ENCODE data around the gene ENKUR.

The ENKUR gene

DNA sequence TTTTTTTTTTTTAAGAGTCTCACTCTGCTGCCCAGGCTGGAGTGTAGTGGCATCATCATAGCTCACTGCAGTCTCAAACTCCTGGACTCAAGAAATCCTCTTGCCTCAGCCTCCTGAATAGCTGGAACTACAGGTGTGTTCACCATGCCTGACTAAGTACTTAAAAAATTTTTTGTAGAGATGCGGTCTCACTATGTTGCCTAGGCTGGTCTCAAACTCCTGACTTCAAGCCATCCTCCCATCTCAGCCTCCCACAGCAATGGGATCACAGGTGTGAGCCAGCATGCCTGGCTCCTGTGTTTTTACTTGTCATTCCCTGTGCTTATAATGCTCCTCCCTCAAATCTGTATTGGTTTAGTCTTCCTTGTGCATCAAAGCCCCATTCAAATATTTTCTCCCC lies 47.2 kb upstream of the ENKUR start:
- H4K20me1 ChIP-seq (ENCODE audit: insufficient read depth, low read length): no peaks in the 10 kb centered on the region

DNA sequence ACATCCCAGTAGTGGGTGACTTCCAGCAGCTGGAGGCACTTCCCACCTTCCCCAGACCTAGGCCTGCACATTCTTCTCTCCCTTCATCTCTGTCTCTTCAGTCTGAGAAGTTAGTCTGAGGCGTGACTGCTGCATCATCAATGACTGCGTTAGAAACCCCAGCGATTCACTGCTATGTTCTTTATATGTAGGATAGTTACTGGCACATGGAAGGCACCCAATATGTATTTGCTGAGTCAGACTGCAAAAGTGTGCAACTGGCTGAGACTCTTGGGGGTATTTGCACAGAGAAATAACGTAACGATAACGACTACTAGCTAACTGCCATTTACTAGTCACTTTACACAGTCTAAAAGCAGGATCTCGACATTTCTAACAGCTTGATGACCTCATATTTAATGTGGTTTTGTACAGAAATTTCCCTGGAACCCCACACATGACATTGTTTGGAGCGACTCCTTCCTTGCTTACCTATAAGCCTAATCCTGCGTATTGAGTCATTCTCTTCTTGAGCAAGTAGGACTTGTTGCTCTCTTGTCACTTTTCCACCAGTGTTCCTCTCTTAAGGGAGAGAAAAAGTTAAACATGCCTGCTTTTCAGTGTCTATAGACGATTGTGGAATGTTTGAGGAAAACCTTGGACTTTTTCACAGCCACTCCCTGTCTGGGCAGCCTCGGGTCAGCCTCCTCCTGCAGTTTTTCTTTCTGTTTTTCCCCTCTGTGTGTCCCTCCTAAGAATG lies 45.9 kb upstream of the ENKUR start:
- H3K4me3 ChIP-seq (ENCODE audit: low read depth, low read length, poor library complexity, severe bottlenecking): no peak overlapping the region
- no peaks in the 10 kb centered on the region for H3F3A ChIP-seq (ENCODE audit: insufficient read depth, low read length)
- H3K9me3 ChIP-seq (ENCODE audit: low read length): no peaks in the 10 kb centered on the region
- H3K9ac ChIP-seq (ENCODE audit: low read length): no peak overlapping the region
- no peak overlapping the region for H3K4me2 ChIP-seq (ENCODE audit: low read length)
- TF ChIP-seq, protein P1, sequence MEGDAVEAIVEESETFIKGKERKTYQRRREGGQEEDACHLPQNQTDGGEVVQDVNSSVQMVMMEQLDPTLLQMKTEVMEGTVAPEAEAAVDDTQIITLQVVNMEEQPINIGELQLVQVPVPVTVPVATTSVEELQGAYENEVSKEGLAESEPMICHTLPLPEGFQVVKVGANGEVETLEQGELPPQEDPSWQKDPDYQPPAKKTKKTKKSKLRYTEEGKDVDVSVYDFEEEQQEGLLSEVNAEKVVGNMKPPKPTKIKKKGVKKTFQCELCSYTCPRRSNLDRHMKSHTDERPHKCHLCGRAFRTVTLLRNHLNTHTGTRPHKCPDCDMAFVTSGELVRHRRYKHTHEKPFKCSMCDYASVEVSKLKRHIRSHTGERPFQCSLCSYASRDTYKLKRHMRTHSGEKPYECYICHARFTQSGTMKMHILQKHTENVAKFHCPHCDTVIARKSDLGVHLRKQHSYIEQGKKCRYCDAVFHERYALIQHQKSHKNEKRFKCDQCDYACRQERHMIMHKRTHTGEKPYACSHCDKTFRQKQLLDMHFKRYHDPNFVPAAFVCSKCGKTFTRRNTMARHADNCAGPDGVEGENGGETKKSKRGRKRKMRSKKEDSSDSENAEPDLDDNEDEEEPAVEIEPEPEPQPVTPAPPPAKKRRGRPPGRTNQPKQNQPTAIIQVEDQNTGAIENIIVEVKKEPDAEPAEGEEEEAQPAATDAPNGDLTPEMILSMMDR (IDR thresholded peaks at IDR 0.05; ENCODE audit: low read length): no peak
- no peaks in the 10 kb centered on the region for H4K20me1 ChIP-seq (ENCODE audit: insufficient read depth, low read length)
- H3K9me2 ChIP-seq (ENCODE audit: low read depth, low read length): no peaks in the 10 kb centered on the region
- H3K4me1 ChIP-seq (ENCODE audit: insufficient read depth, low read length, severe bottlenecking): no peaks in the 10 kb centered on the region
- H3K79me2 ChIP-seq (ENCODE audit: insufficient read depth, low read length): no peaks in the 10 kb centered on the region
- H3K36me3 ChIP-seq (ENCODE audit: insufficient read depth, low read length): no peaks in the 10 kb centered on the region
- H2AFZ ChIP-seq (ENCODE audit: low read length): no peak overlapping the region
- no peaks in the 10 kb centered on the region for H3K27me3 ChIP-seq (ENCODE audit: insufficient read depth, low read length)
- H3K27ac ChIP-seq (ENCODE audit: low read depth, low read length, poor library complexity, severe bottlenecking): no peak overlapping the region

More for the DNA sequence above, 47.2 kb upstream of the ENKUR start:
- H3K36me3 ChIP-seq (ENCODE audit: insufficient read depth, low read length): no peaks in the 10 kb centered on the region
- H3K4me2 ChIP-seq (ENCODE audit: low read length): no peak overlapping the region
- no peaks in the 10 kb centered on the region for H3K79me2 ChIP-seq (ENCODE audit: insufficient read depth, low read length)
- no peak overlapping the region for H3K9ac ChIP-seq (ENCODE audit: low read length)
- no peaks in the 10 kb centered on the region for H3F3A ChIP-seq (ENCODE audit: insufficient read depth, low read length)
- no peak overlapping the region for H3K27ac ChIP-seq (ENCODE audit: low read depth, low read length, poor library complexity, severe bottlenecking)
- no peaks in the 10 kb centered on the region for H3K9me2 ChIP-seq (ENCODE audit: low read depth, low read length)
- no peaks in the 10 kb centered on the region for H3K4me1 ChIP-seq (ENCODE audit: insufficient read depth, low read length, severe bottlenecking)
- H3K27me3 ChIP-seq (ENCODE audit: insufficient read depth, low read length): no peaks in the 10 kb centered on the region
- TF ChIP-seq, protein P1 (IDR thresholded peaks at IDR 0.05; ENCODE audit: low read length): no peak
- no peak for TF ChIP-seq EZH2 (IDR thresholded peaks at IDR 0.05; ENCODE audit: borderline replicate concordance, low read length)
- H2AFZ ChIP-seq (ENCODE audit: low read length): no peak overlapping the region
- H3K9me3 ChIP-seq (ENCODE audit: low read length): no peaks in the 10 kb centered on the region
- no peak overlapping the region for H3K4me3 ChIP-seq (ENCODE audit: low read depth, low read length, poor library complexity, severe bottlenecking)

DNA sequence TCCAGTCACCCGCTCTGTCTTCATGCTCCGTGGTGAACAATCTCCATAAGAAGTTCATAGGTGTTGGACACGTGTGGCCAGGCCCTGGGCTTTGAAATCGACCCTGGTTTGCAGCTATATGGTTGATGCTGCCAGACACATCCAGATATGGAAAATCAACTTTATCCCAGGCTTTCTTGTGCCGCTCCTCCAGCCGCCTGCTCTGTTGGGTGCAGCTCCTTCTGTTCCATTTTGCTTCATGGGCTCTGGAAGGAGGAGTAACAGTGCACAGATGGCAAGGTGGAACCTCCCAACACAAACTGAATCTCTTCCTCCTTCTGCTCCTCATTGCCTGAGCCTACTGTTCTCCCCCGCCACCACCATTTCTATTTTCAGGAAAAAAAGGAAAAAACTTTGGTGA lies 45.2 kb upstream of the ENKUR start:
- no peaks in the 10 kb centered on the region for H3K27me3 ChIP-seq (ENCODE audit: insufficient read depth, low read length)
- no peaks in the 10 kb centered on the region for H3K9me3 ChIP-seq (ENCODE audit: low read length)
- no peak overlapping the region for H3K4me2 ChIP-seq (ENCODE audit: low read length)
- no peak overlapping the region for H3K4me3 ChIP-seq (ENCODE audit: low read depth, low read length, poor library complexity, severe bottlenecking)
- no peak overlapping the region for H3K9ac ChIP-seq (ENCODE audit: low read length)
- no peaks in the 10 kb centered on the region for H3F3A ChIP-seq (ENCODE audit: insufficient read depth, low read length)
- no peaks in the 10 kb centered on the region for H3K9me2 ChIP-seq (ENCODE audit: low read depth, low read length)
- no peaks in the 10 kb centered on the region for H3K36me3 ChIP-seq (ENCODE audit: insufficient read depth, low read length)
- no peaks in the 10 kb centered on the region for H3K4me1 ChIP-seq (ENCODE audit: insufficient read depth, low read length, severe bottlenecking)
- H4K20me1 ChIP-seq (ENCODE audit: insufficient read depth, low read length): no peaks in the 10 kb centered on the region
- TF ChIP-seq EZH2 (IDR thresholded peaks at IDR 0.05; ENCODE audit: borderline replicate concordance, low read length): no peak
- TF ChIP-seq, protein P1 (IDR thresholded peaks at IDR 0.05; ENCODE audit: low read length): no peak
- no peak overlapping the region for H2AFZ ChIP-seq (ENCODE audit: low read length)
- no peak overlapping the region for H3K27ac ChIP-seq (ENCODE audit: low read depth, low read length, poor library complexity, severe bottlenecking)
- H3K79me2 ChIP-seq (ENCODE audit: insufficient read depth, low read length): no peaks in the 10 kb centered on the region

Data from OCI-LY1 (cell line).